Fibroblast of lung (primary cell): ENCODE results near the gene YBX3.

Source experiments
- CTCF ChIP-seq, 2 donors: IDR thresholded peaks in 1 of 2; conservative IDR thresholded peaks in 1 of 2; 1 replicate in 1 of 2; 2 replicates in 1 of 2; pipeline ENCODE4 v1.5.1; 2011 to 2012; ENCODE audit warnings: low read length in 2 of 2, control low read depth in 1 of 2, inconsistent platforms in 1 of 2, low read depth in 1 of 2, mild to moderate bottlenecking in 1 of 2
- EZH2 ChIP-seq: IDR thresholded peaks from 2 replicates; pipeline ENCODE4 v1.5.1; 2012; ENCODE audit warnings: low read length, control low read depth, mild to moderate bottlenecking; ENCODE audit errors: missing control alignments

GRCh38 chr12:10719482-10719881 lies 3.6 kb downstream of the YBX3 start:
- TF ChIP-seq CTCF (conservative IDR thresholded peaks at IDR 0.05 in 1 of 2, IDR thresholded peaks at IDR 0.05 in 1 of 2; ENCODE audit: low read depth in 1 of 2, low read length in 2 of 2) (no peak), EZH2 (no peak)
